Measurements from ENCODE around the gene IMP4.

The IMP4 gene

DNA sequence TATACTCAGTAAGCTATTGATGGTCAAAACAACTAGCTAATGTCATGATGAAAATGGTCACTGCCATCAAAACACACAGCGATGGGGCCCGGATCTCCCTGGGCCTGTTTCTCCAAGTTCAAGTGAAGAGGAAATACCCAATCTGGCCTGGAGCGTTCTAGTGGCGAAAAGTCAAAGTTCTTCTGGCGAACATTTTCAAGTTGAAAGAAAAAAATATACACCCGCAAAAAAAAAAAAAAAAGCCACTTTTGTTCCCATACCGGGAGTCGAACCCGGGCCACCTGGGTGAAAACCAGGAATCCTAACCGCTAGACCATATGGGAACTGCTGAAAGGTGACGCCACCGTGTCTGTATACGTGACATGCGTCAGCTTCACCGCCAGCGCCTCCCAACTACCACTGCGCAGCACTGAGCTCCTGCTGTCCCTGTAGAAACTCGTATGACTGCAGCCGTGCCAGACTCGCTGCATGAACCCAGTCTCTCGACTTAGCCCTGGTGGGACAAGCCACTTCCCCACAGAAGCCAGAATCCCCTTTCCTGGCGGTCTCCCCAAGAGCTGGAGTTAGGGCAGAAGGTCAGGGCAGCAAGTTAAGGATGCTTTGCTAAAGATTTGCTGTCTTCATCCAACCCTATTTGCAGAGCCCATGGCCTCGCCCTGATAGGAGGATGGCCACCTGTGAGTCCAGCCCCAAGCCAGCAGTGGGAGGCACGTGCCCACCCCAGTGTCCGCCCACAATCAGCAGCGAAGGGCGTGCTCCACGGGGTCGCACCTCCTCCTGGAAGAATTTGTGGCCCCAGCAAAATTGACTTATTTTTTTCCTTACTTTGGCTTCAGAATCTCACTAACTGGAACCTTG is 5.6 kb upstream of the IMP4 start:
- DNase-seq, result no peak

DNA sequence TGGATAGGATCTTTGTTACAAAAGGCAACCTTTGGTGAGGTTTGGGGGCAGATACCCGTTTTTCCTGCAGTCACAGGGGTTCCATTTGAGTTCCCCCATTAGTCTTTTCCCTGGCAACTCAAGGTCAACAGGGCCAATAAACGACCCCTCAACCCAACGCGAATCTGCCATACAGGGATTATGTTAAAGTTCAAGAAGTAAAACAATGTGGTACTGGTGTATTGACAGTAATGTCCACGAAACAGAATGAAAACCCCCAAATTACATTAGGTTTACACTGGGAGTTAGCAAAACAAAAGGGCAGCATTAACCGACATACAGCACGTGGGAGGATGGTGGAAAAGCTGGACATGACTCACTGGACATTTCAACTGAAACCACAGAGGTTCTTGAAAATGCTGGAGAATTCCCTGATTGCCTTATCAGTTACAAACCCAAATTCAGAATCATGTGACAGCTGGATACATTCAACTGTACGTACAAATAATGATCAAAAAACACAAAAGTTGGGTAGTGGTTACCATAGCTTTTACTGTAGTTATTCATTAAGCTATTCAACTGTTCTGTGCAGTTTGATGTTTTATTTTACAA is 4.9 kb upstream of the IMP4 start:
- no peak for DNase-seq

DNA sequence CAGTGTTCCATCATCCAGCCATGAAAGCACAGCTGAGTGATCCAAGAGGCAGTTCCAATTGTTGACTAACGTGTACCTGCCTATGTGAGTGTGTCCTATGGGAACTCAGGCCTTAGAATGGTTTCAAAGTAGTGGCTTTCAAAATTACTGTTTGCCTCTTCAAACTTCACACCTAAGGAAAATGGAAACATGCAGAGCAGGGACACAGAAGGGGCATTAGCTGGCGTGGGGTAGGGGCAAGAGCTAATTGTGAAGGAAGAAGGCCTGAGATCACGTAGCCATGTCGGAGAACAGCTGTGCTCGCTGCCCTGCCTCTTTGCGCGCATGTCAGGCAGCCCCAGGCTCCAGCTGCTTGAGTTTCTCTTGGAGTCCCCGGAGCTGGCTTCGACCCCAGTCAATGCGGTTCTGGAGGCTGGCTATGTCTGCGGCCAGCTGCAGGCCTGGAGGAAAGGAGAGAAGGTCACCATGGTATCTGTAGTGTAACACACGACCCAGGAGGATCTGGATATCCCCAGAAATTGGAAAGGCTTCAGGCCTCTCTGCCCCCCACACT is 3.8 kb upstream of the IMP4 start:
- DNase-seq, result no peak

DNA sequence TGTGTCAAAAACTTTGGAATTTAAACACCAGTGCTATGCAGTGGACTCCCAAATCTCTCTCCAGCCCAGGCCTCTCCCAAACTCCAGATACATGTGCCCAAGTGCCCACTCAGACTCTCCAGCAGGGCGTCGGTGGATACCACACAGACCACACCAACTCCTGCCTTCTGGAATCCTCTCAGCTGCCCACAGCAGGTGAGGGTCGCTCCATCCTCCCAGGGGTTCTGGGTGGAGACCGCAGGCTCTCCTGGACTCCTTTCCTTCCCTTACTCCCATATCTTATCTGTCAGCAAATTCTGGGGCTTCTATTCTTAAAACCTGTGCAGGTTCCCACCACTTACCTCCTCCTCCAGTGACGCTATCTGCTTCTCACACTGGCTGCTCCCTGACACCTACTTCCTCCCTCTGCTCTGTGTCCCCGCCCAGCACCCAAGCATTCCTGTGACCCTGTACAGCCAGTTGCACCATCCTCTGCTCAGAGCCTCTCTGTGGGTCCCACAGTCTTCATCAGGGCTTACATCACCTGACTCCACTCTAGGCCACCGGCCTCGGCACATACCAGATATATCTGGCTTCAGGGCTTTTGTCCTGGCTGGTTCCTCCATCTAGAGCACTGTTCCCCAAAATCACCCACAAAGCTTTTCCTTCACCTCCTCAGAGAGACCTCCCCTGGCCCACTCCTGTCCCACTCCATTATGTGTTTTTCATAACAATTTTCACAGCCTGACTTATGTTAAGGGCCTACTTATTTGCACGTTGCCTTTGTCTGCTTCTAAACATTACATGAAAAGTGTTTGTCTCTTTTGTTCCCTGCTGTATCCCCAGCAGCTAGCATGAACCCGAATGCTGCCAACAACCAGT is 2.6 kb upstream of the IMP4 start:
- no peak for DNase-seq

DNA sequence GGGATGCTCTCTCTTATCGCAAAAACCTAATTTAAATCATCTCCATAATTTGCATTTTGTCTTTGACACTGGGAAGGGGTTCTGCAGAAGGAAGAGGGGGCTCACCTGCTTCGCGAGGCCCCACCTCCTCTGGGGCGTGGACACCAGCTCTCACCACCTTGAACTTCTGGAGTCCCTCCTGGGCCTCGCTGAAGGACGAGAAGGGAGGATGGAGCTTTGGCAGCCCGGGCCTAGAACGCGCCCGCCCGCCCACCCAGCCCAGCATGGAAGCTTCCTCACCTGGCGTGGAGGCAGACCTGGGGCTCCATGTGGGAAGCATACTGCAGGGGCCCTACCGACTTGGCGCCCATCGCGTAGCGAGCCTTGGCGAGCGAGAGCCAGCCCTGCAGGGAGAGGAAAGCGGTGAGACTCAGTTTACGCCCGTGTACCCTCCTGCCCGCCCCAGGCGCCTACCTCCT is 1.1 kb upstream of the IMP4 start:
- DNase-seq, result no peak

DNA sequence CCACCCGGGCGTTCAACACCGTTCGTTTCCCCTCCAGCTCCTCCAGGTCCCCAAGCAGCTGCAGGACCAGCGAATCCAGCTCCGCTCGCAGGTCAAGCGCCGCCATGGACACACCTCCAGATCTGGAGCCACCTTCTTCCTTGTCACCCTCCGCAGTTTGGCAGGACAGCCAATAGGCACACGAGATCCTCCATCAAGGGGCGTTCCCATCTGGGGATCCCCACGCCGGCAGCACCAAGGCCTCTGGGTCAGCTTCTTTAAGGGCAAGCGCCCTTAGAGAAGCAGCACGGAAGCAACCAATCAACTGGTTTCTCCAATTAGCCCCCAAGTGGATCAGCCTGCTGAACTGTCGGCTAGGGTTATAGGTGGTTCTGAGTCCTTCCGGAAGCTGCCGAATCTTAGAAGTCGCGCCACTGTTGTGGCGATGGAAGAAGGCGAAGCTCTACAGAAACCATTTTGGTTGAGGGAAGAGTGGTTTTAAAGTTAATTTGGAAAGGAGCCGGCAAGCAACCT is 621 bp upstream of the IMP4 start:
- peak; percentile 91 to 92 for DNase-seq

DNA sequence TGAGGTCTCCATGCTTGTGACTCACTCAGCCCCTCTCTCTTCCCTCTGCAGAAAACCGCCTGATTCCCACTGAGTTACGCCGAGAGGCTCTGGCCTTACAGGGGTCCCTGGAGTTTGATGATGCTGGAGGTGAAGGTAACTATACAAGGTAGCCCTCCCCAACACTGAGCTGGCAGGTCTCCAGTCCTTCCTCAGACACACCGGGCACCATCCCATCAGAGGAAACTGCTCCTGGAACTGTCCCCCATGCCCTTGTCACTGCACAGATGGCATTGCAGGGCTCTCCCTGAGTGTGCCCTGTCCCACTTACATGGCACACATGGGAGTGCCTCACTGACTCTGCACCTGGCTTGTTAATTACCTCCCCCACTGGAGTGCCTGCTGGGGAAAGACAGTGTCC is 1.9 kb downstream of the IMP4 start:
- DNase-seq, result no peak

DNA sequence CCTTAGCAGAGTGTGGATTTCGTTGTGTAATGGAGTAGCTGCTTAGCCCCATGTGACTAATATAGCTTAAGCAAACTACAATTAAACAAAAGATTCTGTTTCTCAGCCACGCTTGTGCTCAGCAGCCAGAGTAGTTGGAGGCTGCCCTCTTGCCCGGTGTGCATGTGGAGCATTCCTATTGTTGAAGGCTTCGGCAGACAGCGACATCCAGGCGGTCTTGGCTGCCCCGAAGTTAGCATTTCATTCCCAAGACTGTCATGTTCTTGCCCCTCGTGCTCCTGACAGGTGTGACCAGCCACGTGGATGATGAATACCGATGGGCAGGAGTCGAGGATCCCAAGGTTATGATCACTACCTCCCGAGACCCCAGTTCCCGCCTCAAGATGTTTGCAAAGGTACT is 2.4 kb downstream of the IMP4 start:
- DNase-seq, result no peak

DNA sequence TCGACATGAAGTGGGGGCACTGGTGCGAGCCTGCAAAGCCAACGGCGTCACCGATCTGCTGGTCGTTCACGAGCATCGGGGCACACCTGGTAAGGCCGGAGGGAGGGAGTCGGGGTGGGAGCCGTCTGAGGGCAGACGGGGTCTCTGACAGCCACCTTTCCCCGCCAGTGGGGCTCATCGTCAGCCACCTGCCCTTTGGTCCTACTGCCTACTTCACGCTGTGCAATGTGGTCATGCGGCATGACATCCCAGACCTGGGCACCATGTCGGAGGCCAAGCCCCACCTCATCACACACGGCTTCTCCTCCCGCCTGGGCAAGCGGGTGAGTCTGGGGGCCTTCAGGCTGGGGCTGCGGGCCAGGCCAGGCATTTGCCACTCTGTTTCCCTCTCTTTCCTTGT is 2.9 kb downstream of the IMP4 start:
- no peak for DNase-seq

DNA sequence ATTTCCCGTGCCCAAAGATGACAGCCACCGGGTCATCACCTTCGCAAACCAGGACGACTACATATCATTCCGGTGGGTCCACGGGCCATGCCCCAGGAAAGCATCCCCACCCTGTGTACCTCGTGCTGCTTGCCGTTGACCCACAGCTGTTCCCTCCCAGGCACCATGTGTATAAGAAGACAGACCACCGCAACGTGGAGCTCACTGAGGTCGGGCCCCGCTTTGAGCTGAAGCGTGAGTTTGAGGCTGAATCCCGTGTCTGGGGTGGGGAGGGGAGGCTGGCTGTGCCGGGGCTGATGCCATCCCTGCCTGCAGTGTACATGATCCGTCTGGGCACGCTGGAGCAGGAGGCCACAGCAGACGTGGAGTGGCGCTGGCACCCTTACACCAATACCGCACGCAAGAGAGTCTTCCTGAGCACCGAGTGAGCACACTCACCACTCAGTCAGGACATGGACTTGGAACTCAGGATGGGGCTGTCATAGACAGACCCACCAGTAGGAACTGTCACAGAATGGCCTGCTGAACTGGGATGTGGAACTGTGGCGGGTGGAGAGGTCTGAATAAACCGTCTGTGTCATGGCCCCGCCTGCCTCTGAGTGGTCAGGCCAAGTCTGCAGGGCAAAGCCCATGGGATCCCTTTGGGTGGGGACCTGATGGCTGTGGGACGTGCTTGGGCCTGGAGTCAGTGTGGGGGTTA is 3.5 kb downstream of the IMP4 start:
- DNase-seq, result no peak

DNA sequence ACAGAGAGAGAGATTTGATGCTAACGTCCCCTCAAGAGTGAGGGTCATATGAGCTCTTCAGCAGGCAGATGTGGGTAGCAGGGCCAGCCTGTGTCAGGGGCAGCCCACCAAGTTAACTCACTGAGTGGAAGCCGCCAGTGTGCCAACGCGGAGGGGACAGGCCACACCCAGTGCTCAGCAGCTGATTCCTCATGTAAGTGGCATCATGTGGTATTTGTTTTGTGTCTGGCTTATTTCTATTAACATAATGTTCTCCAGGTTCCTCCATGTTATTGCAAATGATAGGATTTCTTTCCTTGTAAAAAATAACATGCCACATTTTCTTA is 4.0 kb downstream of the IMP4 start:
- DNase-seq, result no peak

DNA sequence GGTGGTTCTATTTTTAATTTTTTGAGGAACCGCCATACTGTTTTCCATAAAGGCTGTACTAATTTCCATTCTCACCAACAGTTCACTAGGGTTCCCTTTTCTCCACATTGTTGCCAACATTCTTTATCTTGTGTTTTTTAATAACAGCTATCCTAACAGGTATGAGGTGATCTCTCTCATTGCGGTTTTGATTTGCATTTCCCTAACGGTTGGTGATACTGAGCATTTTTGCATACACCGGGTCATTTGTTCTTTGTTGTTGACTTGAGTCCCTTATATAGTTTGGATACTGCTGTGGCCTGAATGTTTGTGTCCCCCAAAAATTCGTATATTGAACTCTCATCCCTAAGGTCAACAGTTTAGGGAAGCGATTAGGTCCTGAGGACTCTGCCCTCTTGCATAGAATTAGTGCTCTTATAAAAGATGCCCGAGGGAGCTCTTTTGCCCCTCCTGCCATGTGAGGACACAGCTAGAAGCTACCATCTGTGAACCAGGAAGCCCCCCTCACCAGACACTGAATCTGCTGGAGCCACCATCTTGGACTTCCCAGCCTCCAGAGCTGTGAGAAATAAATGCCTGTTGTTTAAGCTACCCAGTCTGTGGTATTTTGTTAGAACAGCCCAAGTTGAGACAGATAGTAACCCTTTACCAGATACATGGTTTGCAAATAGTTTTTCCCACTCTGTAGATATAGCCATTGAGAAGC is 4.7 kb downstream of the IMP4 start:
- no peak for DNase-seq

DNA sequence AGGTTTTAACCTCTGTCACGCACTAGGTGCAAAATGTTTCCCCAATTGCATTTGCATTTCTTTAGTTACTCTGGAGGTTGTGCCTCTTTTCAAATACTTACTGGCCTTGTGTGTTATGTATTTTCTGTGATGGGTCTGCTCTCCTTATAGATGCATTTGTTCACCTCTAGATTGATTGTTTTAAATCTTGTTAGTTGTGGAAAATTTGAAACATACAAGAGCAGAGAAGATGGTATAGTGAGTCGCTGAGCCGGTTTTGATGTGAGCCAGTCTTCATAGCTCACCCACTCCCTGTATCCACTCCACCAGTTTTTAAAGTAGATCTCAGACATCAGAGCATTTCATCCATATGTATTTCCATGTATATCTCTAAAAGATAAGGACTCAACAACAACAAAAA is 6.5 kb downstream of the IMP4 start:
- DNase-seq, result no peak

DNA sequence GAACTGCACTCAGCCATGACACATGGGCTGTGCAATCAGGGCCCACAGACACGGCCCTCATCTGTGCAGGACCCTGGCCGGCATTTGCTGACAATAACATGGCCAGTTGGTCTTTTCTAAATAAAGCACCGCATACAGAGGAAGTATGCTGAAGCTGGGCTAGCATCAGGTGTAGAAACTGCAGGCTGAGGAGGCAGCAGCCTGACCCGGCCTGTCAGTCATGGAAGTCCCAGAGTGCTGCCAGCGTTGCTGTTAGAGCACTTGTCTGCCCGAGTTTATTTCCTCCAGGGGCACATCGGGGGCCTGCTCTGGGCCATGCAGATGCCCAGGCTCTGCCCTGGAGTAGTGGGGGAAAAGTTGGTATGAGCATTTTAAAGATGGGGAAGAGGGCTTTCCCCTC is 9.0 kb downstream of the IMP4 start:
- DNase-seq, result no peak

DNA sequence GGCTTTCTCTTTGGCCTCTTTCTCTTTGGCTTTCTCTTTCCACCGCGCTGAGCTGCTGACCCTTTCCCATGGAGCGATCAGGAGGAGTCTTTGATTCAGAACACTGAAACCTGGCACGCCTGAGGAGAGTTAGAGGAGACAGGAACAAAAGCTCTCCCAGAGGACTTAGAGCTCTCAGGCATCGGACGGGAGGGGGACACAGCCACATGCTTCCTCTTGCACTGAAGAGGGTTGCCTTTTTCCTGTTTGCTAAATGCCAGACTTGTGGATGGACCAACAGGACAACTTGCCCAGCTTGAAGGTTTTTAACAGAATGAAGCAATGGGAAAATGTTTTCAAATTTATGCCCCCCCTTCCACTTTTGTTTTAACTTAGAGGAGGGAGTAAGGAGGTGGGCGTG is 9.5 kb downstream of the IMP4 start:
- DNase-seq, result no peak

DNA sequence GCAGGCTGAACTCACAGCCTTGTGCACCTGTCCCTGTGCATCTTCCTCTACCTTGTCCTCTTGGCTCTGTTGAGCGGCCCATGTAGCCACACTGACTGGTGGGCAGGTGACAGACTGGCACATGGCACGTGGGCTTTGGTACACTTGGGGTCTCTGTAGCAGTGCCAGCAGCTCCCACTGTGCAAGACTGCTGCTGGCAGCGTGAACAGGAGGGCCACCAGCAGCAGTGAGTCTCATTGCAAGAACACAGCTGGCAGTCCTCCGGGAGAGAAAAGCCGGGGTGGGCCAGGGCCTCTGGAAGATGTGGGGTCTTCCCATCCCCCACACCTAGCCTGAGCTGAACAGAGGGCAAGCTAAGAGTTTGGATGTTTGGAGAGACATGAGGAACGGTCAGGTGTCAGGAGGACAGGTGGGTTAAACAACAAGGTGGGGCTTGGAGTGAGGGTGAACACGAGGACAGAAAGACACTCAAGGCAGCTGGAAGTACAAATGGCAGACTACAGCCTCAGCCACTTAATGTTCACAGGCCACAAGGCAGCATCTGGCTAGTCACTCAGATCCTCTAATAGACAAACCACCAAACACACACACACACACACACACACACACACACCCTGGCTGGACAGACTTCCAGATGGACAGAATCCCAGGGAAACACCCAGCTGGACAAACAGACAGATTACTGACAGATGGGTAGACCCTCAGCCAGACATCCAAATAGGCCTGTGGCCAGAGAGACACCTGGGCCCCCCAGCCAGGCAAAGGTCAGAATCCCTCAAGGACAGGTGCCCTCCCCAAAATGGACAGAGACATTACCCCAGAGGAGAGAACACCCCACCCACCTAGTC is 10.8 kb downstream of the IMP4 start:
- DNase-seq, result no peak

DNA sequence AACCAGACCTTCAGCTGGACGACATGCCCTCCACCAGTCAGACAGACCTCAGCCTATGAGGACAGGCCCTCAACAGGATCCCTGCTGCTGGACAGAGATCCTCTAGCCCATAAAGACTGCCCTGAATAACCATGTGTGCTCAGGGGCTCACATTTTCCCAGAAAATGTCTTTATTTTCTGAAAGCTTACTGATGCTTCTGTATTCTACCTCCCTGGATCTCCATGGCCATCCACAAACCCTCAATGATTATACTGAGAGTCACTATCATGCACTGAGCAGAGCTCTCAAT is 11.4 kb downstream of the IMP4 start:
- DNase-seq, result no peak

DNA sequence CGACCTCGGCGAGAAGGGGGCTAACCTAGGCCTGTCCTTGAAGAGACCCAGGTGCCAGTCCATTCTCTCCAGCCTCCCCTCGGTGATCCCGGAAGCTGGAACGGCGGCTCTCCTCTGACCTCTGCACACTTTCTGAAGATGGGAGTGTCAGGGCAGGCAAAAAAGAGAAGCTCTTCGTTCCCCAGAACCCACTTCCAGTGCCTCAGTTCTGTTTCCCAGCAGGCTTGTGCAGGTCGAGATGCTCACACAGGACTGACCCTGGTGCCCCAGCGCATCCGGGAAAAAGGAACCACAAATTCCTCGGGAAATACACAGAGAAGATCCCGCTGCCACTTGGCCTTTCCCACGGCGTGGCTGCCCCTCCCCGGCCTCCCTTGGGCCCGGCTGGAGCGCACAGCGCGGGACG is 12.5 kb downstream of the IMP4 start:
- no peak for DNase-seq

DNA sequence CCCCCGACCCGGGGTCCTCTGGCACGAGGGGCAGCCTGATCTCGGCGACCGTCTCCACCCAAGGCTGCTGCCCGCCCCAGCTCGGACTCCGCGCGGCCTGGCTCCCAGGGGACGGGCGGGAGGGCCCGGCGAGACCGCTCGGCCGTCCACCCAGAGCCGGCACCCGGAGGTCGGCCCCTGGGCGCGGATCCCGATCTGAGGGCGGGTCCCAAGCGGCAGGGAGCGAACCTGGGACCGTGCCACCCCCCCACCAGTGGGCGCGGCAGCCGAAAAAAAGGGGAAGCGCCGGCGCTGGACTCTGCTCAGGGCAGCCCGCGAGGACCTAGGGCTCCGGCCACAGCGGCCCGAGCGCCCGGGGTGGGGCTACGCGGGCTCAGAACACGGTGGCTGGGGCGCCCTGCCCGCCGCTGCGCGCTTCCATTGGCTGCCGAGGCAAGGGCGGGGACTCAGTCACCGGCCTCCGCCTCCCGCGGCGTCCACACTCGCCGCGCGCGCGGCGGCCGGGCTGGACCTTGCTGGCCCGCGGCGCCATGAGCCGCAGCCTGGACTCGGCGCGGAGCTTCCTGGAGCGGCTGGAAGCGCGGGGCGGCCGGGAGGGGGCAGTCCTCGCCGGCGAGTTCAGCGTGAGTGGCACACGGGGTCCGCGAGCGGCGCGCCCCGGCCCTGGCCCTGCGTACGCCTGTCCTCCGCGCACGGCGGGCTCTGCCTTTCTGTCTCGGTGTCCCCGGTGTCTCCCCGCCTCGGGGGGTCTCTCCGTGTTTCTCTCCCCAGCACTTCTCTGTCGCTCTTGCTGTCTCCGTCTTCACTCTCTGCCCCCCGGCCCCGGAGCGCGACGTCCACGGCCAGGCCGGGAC is 13.1 kb downstream of the IMP4 start, which contains the start of gene PTPN18:
TSS of gene PTPN18 (plus strand) at position 479 of the 854 bp plus-strand sequence. CDS start at position 531, 52 bp downstream.
- peak; percentile 41 to 50 for DNase-seq

DNA sequence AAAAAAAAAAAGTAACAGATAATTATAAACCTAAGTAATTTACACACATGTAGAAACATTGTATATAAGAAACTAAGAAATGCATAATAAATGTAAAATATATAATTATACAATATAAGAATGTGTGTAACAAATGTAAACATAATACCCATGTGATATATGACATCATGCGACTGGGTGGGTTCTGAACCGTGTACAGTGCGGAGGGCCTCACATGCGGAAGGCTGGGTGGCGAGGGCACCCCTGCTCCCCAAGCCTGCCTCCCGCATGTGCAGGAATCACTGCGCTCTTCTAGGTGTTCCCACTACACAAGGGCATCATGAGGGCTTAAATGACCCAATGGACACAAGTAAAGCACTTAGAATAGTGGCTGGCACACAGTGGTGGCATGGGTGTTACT is 15.2 kb downstream of the IMP4 start:
- DNase-seq, result no peak
